GM12891 (cell line): ENCODE results near the gene CCL18.
"Not testable (repeated sequence)": the region's sequence is repeated elsewhere in the genome, so short reads cannot be mapped to it uniquely, and the experiment has no call there.

ENCODE experiments used
- POLR2A ChIP-seq: IDR thresholded peaks from 2 replicates; pipeline ENCODE4 v1.6.1; 2011; ENCODE audit warnings: low read depth, low read length, control low read depth
- POLR2AphosphoS5 ChIP-seq: IDR thresholded peaks from 2 replicates; pipeline ENCODE4 v1.6.1; 2011; ENCODE audit warnings: low read depth, low read length, control low read depth
- TAF1 ChIP-seq: IDR thresholded peaks from 2 replicates; pipeline ENCODE4 v1.6.1; 2011; ENCODE audit warnings: low read depth, low read length, control low read depth

- TF ChIP-seq POLR2AphosphoS5, POLR2A, TAF1: not testable (repeated sequence)
These were observed 17.8 kb downstream of the CCL18 start for GRCh38 chr17:36081681-36082471.
